ENCODE results near the gene MAOB.

The MAOB gene

DNA sequence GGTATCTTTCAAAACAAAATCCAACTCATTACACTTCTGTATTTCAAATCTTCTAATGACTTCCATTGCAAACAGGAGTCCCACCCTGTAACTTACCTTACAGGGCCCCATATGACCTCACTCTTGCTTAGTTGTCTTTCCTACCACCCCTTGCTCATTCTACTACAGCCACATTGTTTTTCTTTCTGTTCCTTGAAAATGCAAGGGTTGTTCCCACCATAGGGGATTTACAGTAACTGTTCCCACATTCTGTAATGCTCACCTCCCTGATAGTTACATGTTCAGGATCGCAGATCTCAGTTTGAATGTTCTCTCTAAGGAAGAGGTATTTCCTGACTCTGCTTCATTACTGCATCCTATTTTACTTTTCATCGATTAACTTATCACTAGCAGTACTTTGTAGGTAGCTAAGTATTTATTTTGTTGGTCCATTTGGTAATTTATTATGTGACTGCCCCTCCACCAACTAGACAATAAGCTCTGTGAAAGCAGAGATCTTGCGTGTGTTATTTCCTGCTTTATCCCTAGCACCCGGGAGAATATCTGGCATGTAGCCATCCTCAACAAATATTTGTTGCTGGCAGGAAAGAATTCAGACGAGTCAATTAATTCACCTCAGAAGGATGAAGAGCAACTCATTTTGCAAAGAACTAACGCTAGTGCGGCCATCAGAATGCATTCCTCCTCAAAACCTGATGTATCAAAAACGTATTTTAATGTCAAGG lies 21.4 kb downstream of the MAOB start:
- DNase-seq: no peak

DNA sequence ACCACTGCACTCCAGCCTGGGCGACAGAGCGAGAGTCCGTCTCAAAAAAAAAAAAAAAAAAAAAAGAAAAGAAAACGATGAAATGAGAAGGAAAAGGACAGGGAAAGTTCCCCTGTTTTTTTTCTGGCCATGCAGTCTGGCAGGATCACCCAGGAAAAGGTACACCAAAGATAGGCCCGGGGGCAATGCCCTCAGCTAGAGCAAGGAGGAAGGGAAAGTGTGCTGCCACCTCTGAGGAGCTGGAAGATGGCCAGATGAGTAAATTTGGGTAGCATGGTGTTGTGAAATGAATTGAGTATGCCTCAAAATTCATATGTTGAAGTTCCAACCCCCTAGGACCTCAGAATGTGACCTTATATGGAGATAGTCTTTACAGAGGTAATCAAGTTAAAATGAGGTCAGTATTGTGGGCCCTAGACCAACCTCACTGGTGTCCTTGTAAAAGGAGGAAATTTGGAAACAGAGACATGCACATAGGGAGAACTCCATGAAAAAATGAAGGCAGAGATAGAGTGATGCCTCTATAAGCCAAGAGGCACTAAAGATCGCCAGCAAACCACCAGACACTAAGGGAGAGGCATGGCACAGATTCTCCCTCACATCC lies 28.9 kb downstream of the MAOB start:
- DNase-seq: no peak

GRCh38 chrX:43850629-43851028 lies 31.6 kb downstream of the MAOB start:
- no peak for DNase-seq

DNA sequence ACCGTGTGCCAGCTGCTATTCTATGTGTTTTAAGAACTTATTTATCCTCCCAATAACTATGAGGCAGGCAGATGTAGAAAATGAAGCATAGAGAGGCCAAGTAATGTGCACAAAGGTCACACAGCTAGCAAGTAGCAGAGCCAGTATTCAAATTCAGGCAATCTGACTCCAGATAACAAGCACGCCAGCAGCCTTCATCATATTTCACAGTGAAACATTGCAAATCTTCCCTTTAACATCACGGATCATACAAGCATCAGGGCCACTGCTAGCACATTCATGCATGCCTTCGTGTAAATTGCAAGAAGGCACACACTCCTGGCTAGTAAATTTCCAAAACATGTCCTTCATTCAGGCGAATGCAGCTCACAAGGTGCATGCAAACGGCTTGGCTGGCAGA lies 33.1 kb downstream of the MAOB start:
- no peak for DNase-seq

DNA sequence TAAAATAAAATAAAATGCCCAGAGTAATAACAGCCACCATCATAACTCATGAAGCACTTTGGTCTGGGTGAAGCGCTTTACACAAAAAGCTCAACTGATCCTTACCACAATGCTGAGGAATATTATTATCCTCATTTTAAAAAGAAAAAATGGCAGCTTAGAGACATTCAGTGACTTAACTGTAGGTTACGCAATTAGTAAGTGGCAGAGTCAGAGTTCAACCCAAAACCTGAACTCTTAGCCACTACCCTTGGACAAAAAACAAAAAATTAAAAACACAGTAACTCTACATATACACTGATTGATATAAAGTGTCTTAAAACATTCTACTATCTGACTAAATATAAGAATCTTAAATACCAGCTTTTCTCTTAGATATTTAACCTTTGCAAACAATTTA lies 34.9 kb downstream of the MAOB start:
- DNase-seq: no peak

GRCh38 chrX:43846558-43846957 lies 35.7 kb downstream of the MAOB start:
- no peak for DNase-seq

DNA sequence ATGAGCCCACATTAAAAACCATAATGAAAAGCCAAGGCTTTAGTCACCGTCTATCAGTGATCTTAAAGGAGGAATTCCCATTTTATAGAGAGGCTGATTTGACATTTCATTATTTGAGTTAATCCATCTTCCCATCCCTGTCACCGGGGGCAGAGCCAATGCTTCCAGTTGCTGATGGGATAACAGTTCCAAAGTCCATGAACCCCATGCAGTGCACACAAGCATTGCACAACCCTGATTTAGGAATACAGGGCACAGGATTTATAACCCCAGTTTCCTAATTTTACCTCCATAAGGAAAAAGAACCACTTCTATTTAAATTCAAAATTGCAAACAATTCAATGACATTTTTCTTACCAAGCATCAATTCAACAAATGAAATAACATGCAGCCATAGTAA lies 36.5 kb downstream of the MAOB start:
- no peak for DNase-seq

DNA sequence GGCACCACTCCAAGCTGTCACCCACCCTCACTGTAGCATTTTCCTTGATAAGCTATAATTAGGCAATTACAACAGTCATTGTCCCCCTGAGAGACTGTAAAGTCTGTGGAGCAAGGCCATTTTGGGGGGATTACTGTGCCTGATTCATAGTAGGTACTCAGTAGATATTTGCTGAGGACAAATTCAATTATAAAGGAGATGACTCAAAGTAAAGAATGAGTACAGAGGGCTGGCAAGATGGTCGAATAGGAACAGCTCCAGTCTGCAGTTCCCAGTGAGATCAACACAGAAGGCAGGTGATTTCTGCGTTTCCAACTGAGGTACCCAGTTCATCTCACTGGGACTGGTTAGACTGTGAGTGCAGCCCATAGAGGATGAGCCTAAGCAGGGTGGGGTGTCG lies 42.0 kb downstream of the MAOB start:
- no peak for DNase-seq

DNA sequence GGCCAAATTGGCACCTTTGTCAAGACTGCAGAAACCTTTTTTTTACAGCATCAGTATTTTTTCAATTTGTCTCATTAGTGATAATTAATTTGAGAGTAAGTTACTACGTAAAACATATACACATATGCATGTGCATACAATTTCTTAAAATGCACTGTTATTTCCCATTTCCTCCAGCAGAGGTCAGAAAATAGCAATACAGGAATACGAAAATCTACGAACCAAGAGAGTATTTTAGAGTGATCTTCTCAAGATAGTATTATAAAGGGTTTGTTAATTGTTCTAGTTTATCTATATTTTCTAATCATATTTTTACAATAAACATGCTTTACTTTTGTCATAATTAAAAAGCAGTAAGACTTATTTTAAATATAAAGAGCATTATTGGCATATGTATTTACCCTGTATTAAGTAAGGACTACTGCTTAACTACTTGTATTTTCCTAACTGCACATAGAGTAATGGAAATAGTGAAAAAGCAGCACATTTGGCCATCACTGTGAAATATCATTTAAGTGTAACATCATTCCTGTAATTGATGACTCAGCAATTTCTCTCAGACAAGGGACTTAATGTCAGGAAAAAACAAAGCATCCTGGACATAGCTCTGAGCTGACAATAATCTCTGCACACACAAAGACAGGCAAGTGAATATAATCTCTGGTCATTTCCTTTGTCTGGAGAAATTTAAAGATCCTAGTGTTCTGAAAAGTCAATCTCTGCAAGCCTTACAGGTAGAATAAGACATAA lies 45.6 kb downstream of the MAOB start:
- DNase-seq: no peak

- DNase-seq: no peak
Measured at GRCh38 chrX:43835559-43835958, 46.7 kb downstream of the MAOB start.

DNA sequence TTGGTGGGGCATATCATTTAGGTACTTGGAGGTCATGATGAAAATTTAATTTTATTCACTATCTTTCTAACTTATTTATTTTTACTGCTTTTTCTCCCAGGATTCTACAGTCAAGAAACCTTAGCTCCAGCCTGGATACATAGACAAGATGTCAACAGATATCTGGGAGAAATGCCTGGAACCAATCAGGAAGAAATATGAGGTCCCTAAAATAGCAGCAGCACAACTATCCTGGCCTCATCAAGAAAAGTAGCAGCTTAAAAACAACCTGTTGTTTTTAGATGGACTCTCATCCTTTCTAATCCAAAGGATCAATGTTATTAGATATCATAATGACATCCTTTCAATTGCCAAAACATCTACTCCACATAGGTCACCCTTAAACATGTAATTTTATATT lies 54.5 kb downstream of the MAOB start:
- no peak for DNase-seq

DNA sequence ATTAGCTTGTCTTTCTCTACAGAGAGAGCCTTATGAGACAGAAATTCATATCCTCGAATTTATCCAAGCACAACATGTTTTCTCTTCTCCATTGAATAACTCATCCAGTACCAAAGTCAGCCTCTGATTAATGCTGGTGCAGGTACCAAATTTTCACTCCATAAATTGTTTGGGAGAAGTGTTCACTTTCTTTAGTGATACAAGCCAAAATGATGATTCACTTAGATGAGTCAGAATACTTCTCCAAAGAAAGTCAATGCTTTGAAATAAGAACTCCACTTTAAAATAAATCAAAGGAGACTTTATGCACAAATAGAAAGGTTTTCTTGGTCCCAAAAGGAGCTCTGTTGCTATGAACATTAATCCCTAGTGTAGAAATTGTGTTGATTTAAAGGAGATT lies 60.2 kb downstream of the MAOB start:
- DNase-seq: no peak

DNA sequence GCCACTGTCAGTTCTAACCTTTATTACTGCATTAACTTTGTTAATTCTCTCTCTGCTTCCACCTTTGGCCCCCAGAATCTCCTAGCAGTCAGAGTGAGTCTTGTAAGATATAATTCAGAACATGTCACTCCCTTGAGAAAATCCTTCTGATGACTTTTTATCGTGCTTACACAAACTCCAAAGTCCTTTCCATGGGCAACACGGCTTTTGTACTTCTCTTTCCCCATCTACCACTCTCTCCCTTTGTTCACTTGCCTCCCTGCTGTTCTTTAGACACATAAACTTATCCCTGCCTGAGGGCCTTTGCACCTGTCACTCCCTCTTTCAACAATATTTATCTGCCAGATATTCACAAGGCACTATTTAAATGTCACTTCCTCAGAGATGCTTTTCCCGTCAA lies 64.8 kb downstream of the MAOB start:
- DNase-seq: no peak

GRCh38 chrX:43815209-43815608 lies 67.0 kb downstream of the MAOB start:
- DNase-seq: no peak

DNA sequence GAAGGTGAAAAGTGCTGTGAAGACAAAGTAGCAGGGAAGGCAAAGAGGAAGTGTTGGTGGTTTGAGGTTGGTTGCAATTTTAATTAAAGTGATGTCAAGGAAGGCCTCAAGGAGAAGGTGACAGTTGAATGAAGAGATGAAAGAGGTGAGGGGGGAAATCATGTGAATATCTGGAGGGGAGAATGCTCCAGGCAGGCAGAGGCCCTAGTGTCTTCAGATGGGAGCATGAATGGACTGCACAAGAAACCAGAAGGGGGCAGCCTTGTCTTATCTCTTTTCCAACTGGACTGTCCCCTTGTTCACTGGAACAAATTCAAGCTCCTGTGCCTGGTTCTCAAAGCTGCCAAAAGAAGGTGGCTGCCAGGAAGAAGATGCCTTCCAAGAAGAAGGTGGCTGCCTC lies 68.4 kb downstream of the MAOB start:
- DNase-seq: no peak

- no peak for DNase-seq
Measured at GRCh38 chrX:43813319-43813718, 68.9 kb downstream of the MAOB start.

DNA sequence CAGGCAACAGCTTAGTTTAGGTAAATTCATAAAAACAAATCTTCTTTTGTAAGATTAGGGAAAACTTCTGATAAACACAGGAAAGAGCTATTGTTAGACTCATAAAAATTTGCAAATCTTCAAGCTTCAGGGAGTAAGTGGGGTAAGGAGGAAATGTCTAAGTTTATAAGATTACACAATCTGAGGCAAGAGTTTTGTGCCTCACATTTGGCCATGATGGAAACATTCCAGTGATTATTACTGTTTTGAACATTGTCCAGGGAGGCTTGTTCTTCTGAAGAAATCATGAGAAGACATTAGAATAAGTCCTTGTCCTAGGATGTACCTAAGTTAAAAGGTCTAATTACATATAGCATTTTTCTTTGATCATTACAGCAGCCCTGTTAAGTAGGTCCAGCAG lies 72.8 kb downstream of the MAOB start:
- no peak for DNase-seq

DNA sequence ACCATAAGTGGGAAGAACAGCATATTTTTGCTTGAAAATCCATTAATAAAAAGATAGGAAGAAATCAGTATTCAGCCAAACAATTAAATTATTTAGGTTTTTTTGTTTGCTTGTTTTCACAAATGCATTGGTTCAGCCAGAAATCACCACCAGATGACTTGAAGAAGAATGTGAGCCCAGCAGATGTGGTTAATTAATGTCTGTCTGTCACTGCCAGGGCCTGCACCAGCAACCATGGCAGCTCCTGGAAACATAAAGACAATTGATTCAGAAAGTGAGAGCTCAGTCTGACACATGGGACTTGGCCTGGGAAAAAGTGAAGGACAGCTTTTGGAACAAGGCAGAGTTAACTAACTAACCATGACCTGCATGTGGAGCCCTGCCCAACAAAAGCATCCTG lies 74.0 kb downstream of the MAOB start:
- no peak for DNase-seq

- DNase-seq: no peak
Measured at GRCh38 chrX:43805579-43805978, 76.7 kb downstream of the MAOB start.

- no peak for DNase-seq
Measured at GRCh38 chrX:43804021-43804420, 78.2 kb downstream of the MAOB start.

GRCh38 chrX:43785930-43786591 lies 96.2 kb downstream of the MAOB start:
- DNase-seq: no peak

DNA sequence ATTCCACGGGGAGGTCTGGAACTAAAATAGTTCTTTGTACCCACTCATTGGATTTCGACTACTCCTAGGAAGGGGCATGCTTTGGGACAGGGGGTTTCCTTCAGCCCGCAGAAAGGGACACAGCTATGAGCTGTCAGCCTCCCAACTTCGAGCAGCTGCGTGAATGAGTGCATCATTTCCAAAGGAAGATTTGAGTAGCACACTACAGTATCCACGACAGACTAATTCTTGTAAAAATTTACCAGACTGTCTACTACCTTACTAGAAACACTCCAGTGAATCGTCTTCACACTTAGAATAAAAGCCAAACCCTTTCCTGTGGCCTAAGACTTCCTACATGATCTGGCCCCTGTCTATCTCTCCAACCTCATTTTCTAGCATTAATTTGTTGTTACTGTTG lies 124.2 kb downstream of the MAOB start:
- DNase-seq: no peak

- DNase-seq: no peak
Measured at GRCh38 chrX:43756076-43756475, 126.2 kb downstream of the MAOB start.

DNA sequence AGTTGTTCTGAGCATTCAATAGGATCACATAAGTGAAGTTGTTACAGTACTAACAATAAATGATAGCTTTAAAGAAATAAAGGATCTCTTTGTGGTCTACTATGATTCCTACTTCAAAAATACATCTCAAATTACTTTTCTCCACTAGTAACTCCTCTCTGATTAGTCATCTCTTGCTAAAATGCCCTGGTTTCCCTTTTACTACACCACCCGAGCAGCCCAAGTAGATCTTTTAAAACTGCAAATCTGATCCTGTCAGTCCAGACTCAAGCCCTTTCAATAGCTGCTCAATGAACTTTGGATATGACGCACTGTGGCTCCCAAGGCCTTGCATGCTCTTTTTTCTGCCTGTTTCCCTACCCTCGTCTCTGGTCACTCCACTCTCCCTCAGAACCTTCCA lies 128.6 kb downstream of the MAOB start:
- no peak for DNase-seq
